ENCODE measurements around the gene FXYD6. TPM values are rescaled to one million over a fixed set of nuclear protein-coding genes. Genes with fewer than 3 reads are reported as not detected.

The FXYD6 gene, protein sequence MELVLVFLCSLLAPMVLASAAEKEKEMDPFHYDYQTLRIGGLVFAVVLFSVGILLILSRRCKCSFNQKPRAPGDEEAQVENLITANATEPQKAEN
- 0.22 and 0.37 TPM in 2 replicates for total RNA-seq

DNA sequence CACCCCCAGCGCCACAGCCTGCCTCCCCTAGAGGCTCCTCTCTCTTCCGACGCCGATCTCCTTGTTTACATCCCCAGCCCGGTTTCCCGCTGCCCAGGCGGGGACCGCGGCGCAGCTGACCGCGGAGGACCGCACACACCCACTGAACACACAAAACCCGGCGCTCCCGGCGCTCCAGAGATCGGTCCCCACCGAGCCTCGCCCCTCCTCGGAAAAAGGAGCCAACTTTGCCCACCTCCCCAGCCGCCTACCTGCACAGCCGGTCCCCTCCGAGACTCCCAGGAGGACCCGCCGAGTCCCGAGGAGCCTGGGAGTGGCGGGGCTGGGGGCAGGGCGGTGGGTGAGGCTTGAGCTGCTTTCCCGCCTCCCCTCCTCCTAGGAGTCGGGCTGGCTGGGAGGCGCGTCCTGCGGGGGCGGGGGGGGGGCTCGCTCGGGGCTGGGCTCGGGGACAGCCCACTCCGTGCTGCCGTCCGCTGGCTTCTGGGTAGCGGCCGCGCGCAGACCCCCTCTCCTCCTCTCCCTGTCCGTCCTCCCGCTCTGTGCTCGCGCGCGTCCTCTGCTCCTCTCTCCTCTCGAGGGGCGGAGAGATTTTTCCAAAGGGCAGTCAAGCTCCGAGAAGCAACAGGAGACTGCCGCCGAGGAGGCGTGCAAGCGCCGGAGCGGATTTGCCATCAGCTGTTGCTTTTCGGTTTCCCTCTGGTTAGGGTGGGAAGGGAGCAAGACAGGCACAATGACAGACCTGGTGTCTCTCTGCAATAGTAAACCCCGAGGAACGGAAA lies at the start of gene FXYD6:
Gene FXYD6, minus strand, starts transcription at position 318 of the 779 bp plus-strand sequence. CDS start 33,882 bp downstream, outside the sequence.

DNA sequence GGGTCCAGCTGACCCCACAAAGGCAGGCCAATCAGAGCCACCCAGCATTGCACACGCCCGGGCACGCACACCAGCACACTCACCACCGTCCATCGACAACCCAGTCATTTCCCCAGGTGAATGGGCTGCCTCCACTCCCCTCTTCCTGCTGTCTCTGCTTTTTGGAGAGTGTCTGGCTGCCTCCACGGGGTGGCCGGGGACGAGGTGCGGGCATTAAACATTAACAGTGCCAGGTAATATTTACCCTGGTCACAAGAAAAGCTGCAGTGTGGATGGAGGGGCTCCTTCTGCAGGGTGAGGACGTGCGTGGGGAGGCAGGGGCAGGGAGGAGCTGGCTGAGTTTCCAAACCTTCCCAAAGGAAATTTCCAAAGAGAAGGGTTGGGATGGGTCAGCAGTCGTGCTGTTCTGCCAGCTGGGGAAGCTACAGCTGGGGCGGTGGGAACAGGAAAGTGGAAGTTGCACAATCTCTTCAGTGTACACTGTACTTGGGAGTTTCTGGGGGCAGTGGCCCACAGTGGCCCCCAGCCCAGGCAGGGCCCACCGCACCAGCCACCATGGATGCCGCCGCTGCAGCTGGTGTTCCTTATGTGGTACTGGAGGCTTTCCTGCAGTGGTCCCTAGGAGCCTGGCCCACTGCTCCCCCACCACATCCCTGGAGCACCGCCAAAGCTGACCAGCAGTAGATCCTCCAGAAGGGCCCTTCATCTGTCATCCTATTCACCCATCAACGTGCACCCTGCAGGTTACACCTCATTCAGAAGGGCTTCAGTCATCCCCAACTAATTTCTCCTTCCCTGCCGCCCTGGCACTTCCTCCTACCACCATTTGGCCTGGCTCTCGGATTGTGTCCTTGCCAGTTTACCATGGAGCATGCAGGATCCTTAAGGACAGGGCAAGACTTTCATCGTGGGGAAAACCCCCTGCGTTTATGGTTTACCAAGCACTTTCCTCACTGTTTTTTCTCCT lies 51.6 kb downstream of the FXYD6 start, which contains the start of gene FXYD2:
Gene FXYD2, minus strand, starts transcription at position 174 of the 967 bp plus-strand sequence. Its CDS starts 66 bp downstream, at position 108.

DNA sequence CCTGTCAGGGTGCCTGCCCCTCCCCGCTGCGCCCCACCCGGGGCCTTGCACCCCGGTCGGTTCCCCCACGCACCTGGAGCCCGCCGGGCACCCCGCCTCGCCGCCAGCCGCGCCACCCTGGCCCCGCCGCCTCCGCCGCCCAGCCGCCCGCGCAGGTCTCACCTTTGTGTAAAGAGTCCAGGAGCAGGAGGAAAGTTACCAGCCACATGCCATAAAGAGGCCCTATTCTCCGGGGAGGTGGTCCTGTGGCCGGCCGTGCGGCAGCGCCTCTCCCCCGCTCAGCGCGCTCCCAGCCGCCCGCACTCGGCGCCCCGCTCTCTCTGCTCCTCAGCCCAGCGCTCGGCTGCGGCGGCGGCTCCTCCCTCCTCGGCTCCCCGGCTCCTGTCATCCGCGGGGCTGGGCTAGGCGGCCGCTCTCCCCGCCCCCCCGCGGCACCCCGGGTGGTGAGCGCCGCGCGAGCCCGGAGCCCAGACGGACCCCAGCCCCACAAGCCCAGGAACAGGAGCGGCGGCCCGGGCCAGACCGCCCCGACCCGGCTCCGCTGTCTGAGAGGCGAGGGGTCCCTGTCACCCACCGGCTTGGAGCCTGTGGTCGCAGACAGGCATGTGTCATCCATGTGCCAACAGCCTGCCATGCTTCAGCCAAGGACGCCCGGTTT lies 79.5 kb downstream of the FXYD6 start, which contains the start of gene DSCAML1:
Gene DSCAML1, minus strand, starts transcription at position 345 of the 658 bp plus-strand sequence. Its CDS starts 137 bp downstream, at position 208.

Other genes starting within 250 kb of the FXYD6 start
- gene DSCAML1, start 79.4 kb downstream of the FXYD6 start, total RNA-seq, result not detected in 2 replicates
- gene FXYD2, start 51.9 kb downstream of the FXYD6 start, total RNA-seq, result not detected in 2 replicates
- gene TMPRSS13, start 52.7 kb upstream of the FXYD6 start, total RNA-seq, result under 0.01 TPM in 1 of 2 replicates, not detected in the other
- 0.50 and 0.66 TPM in 2 replicates for gene IL10RA, start 109.7 kb upstream of the FXYD6 start, total RNA-seq
- not detected in 2 replicates for gene TMPRSS4, start 200.4 kb upstream of the FXYD6 start, total RNA-seq
- gene SMIM35, start 210.3 kb upstream of the FXYD6 start, total RNA-seq, result not detected in 2 replicates